Choroid plexus epithelial cell (primary cell): ENCODE data around the gene MYO1C.
A peak's percentile ranks its signal among the peaks of the same experiment; 100 is the strongest.

Source experiments
- DNase-seq: peaks from one replicate; pipeline ENCODE4 v3.0.0-alpha.2; 2010; ENCODE audit warnings: low read depth
- H3K4me3 ChIP-seq: 2 replicates; pipeline ENCODE4 v1.5.1; 2011; ENCODE audit warnings: low read depth, mild to moderate bottlenecking, control low read depth, low read length, moderate library complexity
- TF ChIP-seq, protein P1 (sequence below): conservative IDR thresholded peaks from 2 replicates; pipeline ENCODE4 v1.5.1; 2011; ENCODE audit warnings: low read depth, mild to moderate bottlenecking, control low read depth, inconsistent platforms, low read length, moderate library complexity

The MYO1C gene

DNA sequence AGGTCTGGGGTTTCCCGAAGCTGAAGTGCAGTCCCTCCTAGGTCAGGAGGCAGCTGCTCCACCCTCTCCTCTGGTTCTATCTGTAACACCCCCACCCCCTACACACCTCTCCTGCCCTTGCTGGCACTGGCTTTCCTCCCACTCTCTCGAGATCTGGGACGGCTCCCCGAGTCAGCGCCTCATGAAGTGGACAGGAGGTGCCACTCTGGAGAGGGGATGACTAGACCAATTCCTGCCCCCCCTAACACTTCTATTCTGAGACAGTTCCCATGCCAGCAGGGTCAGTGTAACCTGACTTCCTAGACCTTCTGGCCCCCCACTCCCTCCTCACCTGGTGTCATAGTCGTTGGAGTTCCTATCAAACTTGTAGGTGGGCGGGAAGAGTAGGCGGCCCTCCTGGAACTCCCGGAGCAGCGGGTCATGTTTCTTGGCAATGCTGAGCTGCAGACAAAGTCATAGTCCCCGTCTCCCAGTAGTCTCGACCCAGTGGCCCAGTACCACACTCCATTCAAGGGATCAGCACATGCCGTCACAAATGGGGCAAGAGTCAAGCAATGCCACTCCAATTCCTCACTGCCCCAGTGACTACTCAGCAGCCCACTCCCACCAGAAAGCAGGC, 14.3 kb upstream of the MYO1C start:
- no peak for DNase-seq
- TF ChIP-seq, protein P1, sequence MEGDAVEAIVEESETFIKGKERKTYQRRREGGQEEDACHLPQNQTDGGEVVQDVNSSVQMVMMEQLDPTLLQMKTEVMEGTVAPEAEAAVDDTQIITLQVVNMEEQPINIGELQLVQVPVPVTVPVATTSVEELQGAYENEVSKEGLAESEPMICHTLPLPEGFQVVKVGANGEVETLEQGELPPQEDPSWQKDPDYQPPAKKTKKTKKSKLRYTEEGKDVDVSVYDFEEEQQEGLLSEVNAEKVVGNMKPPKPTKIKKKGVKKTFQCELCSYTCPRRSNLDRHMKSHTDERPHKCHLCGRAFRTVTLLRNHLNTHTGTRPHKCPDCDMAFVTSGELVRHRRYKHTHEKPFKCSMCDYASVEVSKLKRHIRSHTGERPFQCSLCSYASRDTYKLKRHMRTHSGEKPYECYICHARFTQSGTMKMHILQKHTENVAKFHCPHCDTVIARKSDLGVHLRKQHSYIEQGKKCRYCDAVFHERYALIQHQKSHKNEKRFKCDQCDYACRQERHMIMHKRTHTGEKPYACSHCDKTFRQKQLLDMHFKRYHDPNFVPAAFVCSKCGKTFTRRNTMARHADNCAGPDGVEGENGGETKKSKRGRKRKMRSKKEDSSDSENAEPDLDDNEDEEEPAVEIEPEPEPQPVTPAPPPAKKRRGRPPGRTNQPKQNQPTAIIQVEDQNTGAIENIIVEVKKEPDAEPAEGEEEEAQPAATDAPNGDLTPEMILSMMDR, result no peak
- H3K4me3 ChIP-seq, result no peak overlapping the region

DNA sequence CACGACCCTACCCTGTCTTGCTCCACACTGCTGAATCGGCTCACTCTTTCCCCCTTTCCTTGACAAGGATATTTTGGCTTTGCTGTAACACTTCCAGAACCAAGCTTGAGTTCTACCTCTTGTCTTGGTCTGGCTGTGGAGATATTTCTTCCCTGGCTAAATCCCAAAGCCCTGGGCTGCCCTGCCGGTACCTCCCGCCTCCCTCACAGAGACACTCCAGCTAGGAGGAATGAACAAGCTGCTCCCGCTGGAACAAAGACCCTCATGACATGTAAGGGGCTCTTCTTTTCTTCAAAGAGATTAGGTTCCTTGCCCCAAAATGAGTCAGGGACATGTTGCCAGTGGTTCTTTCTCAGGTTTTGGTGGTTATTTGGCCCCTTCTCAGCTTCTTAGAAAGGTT, 13.1 kb upstream of the MYO1C start:
- TF ChIP-seq, protein P1, result no peak
- no peak for DNase-seq
- no peak overlapping the region for H3K4me3 ChIP-seq

DNA sequence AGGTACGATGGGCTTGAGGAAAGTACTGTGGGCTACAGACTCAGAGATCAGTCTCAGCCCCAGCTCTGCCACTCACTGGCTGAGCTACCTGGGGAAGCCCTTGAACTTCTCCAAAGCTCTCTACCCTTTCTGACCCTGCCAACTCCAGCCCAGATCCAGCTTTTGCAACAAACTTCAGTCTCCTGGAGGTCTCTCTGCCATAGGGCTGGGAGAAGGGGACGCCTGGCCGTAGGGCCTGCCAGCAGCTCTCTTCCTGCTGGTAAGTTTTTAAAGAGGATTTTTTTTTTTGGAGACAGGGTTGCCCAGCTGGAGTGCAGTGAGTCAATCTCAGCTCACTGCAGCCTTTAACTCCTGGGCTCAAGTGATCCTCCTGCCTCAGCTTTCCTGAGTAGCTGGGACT, 12.4 kb upstream of the MYO1C start:
- H3K4me3 ChIP-seq, result no peak overlapping the region
- TF ChIP-seq, protein P1, result no peak
- peak; percentile 35 for DNase-seq

DNA sequence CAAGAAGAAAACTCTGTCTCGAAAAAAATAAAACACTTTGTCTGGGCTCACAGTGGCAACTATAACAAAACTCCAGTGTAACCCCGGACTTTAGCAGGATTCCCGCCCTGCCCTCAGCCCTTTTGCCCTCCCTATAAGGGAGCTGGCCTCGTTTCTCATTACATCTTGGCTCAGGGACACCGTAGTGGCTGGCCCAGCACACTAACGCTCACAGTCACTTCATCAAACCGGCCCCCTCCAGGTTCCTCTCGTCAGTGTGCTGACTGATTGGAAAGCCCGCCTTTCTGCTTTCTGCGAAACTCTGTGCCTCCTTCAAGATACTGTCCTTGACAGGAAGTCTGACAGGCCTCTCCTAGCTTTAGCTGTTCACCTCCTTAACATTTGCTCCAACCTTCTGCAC, 11.2 kb upstream of the MYO1C start:
- TF ChIP-seq, protein P1, result no peak
- DNase-seq, result no peak
- no peak overlapping the region for H3K4me3 ChIP-seq

DNA sequence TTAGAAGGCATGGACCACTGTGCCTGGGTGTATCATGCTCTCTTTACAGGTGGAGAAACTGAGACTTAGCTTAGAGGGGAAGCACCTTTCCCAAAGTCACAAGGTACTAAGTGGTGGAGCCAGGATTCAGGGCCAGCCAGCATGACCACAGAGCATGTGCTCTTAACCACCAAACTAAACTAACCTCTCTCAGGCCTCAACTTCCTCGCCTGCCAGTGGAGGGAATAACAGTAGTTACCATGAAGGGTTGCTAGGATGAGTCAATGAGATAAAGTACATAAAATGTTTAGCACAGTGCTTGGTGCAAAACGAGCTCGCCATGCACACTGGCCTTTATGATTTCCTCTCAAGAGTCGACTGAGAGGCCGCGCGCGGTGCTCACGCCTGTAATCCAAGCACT, 6.4 kb upstream of the MYO1C start:
- no peak overlapping the region for H3K4me3 ChIP-seq
- TF ChIP-seq, protein P1, result no peak
- DNase-seq, result peak; percentile 88

DNA sequence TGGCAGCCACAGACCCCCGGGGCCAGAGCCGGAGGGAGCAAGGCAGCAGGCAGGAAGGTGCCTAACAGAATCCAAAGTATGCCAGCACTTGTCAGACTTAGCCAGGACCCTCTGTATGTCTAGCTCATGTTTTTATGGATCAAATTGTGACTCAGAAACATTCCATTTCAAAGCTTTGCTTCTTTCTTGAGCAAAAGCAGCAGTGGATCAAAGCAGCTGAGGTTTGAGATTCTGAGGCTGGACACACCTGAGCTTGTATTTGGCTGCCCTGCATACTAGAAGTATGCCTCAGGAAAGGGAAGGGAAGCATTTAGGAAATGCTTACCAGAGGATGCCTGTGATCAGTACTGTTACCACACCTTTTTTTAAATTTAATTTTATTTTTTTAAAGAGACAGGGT, 5.7 kb upstream of the MYO1C start:
- TF ChIP-seq, protein P1, result no peak

DNA sequence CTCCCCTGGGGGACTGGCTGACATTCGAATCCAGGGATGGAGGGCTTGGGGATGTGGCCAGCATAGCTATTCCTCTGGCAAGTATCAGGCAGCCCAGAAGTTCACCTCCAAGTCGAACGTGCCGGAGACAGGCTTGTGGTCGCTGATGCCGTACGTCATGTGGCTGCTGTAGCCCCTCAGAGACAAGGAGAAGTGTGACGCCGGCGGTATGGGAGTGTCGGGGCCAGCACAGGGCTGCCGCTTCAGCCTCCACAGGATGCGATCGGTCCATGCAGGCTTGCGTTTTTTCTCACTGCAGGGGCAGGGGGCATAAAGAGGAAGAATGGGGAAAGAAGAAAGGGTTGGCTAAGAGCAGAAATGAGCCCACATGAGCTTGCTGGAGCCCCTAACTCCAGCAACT, 5.3 kb upstream of the MYO1C start:
- H3K4me3 ChIP-seq, result no peak overlapping the region
- TF ChIP-seq, protein P1, result no peak
- no peak for DNase-seq

More for the DNA sequence above, 5.7 kb upstream of the MYO1C start:
- no peak for DNase-seq
- no peak overlapping the region for H3K4me3 ChIP-seq
